GM21576 (cell line): Measurements from ENCODE around the gene CNOT2.

Source experiments
- ATAC-seq: cut with Tn5 transposase; IDR thresholded peaks from one replicate; pipeline ENCODE4 v1.9.1; 2021; ENCODE audit warnings: mild to moderate bottlenecking, moderate library complexity; ENCODE audit not compliant: unreplicated experiment

Gene CNOT2, protein sequence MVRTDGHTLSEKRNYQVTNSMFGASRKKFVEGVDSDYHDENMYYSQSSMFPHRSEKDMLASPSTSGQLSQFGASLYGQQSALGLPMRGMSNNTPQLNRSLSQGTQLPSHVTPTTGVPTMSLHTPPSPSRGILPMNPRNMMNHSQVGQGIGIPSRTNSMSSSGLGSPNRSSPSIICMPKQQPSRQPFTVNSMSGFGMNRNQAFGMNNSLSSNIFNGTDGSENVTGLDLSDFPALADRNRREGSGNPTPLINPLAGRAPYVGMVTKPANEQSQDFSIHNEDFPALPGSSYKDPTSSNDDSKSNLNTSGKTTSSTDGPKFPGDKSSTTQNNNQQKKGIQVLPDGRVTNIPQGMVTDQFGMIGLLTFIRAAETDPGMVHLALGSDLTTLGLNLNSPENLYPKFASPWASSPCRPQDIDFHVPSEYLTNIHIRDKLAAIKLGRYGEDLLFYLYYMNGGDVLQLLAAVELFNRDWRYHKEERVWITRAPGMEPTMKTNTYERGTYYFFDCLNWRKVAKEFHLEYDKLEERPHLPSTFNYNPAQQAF

DNA sequence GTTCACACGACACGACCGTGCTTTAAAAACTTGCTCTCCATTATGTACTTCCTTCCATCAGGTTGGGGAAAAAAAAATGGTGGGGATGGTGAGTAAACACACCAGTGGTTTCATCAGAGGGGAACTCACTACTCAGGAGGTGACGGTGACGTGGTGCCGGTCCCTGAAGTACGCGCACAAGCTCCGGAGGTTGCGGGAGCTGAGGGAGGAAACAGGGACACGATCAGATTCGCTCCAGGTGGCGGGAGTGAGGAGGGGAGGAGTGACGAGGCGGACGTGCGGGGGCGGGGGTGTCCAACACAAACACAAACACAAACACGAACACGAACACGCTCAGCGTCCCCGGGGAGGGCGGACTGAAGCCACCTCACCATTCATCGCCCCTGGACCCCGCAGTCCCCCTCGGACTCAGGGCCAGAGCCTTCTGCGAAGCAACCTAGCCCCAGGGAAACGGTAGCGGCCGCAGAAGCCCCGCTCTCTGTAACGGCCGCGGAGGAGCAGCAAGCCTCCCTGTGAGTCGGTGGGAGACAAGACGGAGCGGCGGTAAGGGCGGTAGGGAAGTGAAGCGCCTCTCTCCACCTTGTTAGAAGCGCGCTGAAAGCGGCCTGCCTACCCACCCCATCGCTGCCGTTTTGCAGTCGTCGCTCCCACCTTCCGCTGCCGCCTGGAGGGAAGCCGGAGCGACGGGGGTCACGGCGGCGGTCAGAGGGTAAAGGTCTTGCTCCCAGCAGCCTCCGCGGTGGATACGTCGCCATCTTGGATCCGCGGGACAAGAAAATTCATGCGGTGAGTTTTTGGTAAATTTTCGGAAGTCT lies at the start of gene CNOT2:
CNOT2 (plus strand) TSS at position 739 of the 815 bp plus-strand sequence. CDS start 34,794 bp downstream, outside the sequence.
- peak; percentile 70 for ATAC-seq

DNA sequence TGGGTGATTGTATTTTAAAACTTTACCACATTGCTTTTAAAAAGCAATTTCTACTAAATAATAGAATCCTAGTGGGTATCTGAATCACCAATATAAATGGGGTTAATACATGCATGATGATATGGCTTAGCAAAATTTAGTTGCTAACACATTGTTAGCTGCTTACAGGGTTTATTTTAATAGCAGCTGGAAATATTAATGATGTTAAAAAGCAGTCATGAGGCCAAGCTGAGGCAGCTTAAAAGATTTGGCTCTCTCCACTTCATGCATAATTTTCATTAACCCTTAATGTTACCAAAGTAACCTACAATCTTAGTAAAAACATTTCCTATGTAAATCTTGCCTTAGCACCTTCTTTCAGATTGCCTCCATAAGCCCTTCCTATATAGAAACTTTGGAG lies 49.2 kb upstream of the CNOT2 start:
- no peak for ATAC-seq

DNA sequence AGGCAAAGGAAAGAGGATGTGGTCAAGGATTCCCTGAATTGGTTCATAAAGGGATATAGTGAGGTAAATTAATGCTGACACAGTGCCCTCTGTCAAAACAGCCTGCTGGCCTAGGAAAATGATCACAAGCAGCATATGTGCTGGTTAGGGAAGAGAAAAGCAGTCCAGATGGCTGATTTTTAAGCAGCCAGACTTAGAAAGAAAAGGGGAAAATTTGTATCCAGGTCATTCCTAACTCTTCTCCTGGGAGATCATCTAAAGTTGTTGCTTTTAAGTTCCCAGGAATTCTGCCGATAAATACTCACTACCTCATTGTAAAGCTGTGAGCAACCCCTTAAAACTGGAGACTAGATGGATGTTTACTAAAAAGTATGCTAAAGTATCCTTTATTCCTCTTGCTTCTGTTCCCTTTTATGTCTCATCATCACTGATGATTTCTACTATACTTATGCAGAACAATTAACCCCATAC lies 46.4 kb upstream of the CNOT2 start:
- ATAC-seq, result no peak

DNA sequence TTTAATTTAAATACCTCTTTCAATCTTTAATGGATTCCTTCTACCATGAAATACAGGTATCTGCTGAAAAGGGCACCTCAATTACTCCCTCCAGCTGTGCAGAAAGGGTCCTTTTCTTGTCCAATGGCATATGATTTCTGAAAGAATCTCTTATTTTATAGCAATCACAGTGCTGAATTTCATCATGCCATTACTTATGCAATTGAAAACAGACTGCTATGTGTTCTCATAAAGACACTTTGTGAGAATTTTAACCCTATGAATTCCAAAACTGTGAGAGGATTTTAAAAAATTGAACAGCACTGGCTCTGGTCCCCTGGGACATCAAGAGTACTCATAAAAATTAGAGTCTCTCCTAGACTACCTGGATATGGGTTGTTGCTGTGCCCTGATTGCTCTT lies 45.9 kb upstream of the CNOT2 start:
- no peak for ATAC-seq

DNA sequence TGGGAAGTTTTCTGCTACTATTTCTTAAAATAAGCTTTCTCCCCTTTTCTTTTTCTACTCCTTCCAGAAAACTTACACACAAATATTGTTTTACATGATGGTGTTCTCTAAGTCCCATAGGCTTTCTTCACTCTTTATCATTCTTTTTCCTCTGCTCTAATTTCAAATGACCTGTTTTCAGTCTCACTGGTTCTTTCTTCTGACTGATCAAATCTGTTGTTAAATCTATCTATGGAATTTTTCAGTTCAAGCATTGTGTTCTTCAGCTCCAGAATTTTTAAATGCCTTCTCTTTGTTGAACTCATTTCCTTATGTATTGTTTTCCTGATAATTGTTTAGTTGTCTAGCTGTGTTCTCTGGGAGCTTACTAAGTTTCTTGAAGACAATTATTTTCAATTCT lies 29.5 kb upstream of the CNOT2 start:
- no peak for ATAC-seq

DNA sequence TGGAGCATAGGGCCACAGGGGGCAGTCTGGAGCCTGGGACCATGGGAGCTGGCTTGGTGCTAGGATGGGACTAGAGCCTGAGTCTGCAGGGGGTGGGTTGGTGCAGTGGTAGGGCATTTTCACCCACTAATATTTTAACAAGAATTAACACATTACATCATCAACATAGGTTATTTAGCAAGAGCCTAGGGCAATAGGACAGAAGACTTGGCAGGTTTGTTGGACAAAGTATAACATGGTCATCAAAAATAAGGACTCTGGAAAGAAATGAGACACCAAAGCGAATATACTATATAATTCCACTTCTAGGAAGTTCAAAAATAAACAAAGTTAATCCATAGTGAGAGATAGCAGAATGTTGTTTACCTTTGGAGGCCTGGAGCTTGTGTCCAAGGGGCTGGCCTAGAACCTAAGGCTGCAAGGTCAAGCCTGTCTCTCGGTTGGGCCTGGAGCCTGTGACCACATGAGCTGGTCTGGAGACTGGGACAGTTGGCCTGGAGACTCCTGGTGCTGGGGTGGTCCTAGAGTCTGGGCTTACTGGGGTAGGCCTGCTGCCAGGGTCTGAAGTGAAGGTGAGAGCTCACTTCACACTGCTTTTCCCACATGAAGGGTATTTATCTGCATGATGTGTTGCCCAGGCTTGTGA lies 28.1 kb upstream of the CNOT2 start:
- ATAC-seq, result no peak

DNA sequence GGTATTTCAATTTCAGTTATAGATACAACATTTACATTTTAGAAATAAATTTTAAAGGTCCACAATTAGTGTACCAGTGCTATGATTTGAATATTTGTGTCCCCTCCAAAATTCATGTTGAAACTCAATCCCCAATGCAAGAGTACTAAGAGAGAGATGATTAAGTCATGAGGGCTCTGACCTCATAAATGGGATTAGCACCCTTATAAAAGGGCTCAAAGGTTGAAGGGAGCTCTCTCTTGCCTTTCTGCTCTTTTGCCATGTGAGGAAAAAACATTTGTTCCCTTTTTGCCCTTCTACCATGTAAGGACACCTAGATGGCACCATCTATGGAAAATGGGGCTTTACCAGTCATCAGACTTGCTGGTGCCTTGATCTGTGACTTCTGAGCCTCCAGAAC lies 25.8 kb upstream of the CNOT2 start:
- no peak for ATAC-seq

DNA sequence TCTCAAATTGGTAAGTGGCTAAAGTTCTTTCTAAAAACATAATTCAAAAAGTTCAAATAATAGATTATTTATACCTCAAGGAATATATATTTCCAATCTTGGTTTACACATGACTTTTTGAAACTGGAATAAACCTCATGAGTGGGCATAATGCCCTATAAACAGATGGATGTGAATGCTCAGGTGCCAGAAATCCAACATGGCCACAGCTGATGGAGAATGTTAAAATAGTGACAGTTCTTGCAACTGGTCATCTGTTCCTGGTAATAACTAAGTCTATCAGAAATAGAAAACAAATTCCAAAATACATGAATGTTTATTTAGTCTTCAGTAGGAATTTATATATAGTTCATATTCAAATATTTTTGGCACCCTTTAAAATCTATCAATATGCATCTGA lies 21.6 kb upstream of the CNOT2 start:
- no peak for ATAC-seq

DNA sequence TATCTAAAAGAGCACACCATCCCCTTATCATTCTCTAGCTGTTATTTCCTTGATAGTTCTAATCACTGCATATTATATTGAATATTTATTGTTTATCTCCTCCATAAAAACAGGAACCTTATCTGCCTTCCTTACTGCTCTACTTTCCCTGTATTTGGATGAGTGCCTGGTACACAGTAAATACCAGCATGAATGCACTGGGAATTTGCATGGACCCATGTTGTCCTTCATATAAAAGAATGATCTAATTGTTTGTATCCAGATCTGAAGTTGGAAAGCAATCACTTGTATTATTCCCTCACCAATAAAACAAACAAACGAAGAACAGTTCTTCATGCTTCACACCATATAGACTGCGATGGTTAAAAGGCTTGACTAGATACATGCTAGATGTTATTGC lies 15.3 kb upstream of the CNOT2 start:
- no peak for ATAC-seq

DNA sequence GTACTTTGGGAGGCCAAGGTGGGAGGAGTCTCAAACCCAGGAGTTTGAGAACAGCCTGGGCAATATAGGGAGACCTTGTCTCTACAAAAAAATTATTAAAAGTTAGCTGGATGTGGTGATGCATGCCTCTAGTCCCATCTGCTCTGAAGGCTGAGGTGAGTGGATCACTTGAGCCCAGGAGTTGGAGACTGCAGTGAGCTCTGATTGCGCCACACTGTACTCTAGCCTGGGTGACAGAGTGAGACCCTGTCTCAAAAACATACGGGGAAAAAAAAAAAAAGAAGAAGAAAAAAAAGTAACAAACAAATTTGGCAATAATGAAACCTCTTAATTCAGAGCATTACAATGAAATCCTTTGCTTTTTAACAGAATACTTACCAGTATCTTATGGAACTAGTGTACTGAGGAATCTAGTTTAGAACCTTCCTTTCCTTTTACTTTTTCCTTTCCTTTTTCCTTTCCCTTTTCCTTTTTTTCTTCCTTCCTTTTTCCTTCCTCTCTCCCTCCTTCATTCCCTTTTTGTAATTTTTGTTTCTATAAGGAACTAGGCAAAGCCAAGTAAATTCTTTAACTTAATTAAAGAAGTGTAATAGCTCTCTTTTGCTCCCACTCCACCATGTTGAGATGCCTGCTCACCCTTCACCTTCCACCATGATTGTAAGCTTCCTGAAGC lies 12.2 kb upstream of the CNOT2 start:
- no peak for ATAC-seq

DNA sequence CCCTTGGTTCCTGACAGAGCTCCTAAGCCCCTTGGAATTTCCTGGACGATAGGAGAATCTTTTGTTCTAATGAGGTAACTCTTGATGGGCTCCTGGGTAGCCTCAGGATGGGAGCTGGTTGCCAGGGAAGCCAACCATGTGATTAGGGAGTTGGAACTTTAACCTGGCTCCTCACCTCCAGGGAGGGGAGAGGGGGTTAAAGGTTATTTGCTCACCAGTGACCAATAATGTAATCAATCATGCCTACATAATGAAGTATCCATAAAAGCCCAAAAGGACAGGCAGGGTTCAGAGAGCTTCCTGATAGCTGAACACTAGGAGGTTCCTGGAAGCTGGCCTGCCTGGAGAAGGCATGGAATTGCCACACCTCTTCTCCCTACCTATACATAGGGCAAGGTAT lies 6.2 kb upstream of the CNOT2 start:
- no peak for ATAC-seq

DNA sequence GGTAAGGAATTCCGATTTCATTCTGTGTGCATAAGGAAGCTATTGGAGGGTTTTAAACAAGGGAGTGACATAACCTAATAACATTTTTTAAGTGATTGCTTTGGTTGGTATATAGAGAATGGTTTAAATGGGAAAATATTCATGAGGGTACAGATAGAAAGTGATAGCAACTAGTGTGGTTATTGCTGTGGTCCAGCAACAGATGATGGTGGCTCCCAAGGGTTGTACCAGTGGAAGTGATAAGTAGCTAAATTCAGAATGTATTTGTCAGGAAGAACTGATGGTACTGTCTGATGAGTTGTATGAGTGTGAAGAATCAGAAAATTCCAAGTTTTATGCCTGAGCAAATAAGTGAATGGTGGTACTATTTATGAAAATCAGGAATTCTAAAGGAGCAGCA lies 2.6 kb upstream of the CNOT2 start:
- ATAC-seq, result no peak

DNA sequence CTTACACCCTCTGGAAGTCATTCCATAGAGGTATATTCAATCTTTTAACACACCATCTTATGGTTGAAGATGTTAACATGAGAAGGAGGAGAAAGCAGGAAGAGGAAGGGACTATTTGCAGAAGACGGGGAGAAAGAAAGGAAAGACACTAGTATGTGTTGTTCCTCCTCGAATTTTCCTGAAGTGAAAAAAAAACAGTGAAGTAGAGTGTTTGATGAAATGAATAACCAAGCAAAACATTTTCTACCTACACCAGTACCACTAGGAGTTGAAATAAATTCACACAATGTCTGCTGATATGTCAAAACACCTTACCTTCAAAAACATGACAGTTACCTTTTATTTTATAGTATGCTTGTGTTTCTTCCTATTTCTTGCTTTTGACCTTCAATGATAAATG lies 1.4 kb upstream of the CNOT2 start:
- no peak for ATAC-seq

DNA sequence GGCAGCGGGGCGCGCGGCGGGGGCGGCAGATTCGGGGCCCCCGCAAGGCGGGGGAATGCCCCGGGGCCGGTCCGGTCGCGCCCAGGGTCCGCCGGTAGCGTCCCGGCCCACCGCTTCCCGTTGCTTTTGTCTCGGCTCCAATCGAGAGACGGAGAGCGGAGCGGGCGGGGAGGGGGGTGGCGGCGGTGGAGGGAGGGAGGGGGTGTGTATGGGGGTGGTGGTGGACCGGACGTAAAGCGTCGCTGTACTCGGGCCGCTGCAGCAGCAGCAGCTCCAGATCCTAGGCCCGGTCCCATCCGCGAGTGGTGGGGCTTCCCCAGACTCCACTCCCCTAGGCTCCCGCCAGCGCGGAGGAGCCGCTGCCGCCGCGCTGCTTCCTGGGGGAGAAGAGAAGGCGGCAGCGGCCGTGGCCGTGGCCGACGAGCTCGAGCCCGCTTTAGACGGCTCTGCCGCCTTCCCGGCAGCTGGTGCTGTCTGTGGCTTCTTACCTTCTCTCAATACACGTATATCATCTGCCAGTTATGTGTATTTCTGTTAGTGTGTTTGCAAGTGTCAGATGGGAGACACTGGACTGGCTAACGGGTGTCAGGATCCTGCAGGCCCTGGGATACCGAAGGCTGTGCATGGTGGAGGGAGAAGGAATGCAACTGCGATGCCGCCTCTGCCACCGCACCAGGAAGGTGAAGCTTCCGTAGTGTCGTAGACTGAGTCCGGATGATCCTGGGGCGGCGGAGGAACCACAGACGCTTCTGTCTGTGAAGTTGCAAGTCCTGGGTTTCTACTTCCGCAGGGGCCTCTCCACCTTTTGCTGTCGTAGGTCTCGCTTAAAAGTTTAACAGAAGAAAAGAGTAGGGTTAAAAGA lies 508 bp downstream of the CNOT2 start:
- peak; percentile 47 for ATAC-seq

DNA sequence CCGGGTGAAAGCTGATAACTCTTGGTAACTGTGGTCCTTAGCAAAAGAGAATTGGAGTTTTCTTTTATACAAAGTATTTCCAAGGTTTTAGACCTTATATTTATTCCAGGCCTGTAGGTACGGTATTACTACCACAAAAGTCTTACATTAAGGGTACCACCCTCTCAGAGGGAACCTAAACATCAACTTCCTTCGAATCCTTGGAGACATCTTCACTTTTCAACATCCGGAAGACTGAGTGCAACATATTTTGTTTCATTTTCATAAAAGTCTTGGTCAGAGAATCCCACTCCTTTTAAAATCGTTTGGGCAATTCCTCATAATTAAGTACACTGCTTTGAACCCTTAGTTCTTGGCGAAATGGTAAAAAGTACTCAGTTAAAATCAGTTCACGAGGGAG lies 1.2 kb downstream of the CNOT2 start:
- ATAC-seq, result no peak

DNA sequence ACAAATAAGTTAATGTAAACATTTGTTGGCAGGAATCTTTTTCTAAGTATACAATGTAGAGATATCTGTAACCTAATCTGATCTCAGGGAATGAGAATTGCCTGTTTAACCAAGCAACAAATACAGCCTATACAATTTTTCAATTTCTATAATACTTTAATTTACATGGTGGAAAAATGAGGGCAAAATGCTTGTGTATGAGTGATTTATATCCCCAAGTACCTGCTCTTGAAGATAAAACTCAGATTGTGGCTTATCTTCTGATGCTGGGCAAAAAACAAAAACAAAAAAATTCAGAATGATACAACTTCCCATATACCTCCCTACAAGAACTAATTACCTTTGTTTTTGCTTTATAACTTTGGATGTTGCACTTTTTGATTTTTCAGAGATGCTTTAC lies 2.2 kb downstream of the CNOT2 start:
- no peak for ATAC-seq

DNA sequence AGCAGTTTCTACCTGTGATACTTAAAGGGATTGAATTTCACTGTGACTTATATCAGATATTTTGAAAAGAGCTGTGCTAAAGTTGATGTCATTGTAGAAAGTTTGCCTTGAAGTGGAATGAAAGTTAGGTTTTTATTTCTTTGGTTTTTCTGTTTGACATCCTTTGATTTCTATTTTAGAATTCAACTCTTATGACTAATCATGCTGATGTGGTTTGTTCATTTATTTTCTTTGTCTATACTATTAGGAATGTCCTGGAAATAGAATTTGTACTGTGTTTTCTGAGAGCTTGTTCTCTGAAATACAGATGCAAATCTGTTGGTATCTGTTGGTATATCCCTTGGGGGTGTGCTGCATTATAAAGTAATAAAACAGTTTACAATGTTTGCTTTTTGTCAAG lies 3.3 kb downstream of the CNOT2 start:
- ATAC-seq, result no peak

DNA sequence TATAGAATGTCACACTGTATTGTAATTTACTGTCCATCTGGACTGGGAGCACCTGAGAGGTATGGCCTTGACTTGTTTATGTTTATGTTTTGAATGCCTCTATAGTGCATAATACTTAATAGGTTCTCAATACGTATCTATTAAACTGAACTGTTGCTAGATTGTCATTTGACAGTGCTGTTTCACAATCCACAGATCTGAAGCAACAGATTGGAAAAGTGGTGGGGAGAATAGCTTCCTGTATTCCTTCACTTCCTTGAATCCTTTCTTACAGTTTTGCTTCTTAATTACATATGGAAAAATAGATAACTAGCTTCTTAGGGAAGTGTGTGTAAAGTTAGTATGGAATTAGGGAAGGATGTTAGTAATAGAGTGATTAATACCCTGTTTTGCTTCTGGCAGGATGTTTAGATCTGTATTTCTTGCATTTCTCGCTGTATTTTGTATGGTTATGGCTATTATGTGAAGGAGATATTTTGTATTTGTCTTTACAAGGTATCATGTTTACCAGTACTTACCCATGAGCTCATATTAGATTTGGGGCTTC lies 4.5 kb downstream of the CNOT2 start:
- no peak for ATAC-seq

DNA sequence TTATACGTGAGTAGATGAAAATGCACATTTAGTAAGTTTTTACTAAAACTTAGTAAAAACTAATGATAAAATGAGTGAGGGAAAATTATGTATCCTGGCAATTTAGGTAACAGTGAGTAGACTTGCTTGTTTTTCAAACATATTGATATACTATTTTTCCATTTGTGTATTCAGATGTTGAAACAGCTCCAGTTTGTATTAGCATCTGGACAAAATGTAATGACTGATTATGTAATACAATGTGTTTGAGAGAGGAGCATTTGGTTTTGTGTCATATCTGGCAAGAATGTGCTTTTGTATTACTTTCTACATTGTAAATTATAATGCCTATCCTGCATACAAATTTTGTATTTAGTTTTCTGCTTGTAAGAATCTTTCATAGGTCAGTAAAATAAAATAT lies 5.6 kb downstream of the CNOT2 start:
- no peak for ATAC-seq

DNA sequence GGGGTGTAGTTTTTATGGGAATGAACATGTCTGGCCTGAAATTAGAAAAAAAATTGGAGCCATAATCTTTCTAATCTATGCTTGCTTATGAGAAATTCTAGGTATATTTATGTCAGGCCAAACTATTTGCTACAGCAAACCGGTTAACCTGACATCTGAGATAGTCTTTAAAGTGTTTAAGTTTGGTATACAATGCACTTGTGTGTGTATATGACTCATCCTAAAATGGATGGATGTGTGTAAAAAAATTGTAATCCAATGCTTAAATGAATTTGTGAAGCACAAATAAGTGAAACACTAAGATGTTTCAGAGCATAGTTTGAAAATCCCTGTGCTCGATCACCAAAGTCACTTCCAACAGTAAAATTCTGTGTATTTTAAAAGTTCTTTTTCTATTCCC lies 6.7 kb downstream of the CNOT2 start:
- no peak for ATAC-seq
